ENCODE results near the gene ANO3.

GRCh38 chr11:26583550-26583949 lies 251.6 kb downstream of the ANO3 start:
- TF ChIP-seq, protein P1, sequence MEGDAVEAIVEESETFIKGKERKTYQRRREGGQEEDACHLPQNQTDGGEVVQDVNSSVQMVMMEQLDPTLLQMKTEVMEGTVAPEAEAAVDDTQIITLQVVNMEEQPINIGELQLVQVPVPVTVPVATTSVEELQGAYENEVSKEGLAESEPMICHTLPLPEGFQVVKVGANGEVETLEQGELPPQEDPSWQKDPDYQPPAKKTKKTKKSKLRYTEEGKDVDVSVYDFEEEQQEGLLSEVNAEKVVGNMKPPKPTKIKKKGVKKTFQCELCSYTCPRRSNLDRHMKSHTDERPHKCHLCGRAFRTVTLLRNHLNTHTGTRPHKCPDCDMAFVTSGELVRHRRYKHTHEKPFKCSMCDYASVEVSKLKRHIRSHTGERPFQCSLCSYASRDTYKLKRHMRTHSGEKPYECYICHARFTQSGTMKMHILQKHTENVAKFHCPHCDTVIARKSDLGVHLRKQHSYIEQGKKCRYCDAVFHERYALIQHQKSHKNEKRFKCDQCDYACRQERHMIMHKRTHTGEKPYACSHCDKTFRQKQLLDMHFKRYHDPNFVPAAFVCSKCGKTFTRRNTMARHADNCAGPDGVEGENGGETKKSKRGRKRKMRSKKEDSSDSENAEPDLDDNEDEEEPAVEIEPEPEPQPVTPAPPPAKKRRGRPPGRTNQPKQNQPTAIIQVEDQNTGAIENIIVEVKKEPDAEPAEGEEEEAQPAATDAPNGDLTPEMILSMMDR (IDR thresholded peaks at IDR 0.05; ENCODE audit: extremely low read depth in 1 of 2, insufficient read depth in 1 of 2, low read depth in 1 of 2, low read length in 2 of 2) = no peak
- no peak for TF ChIP-seq EZH2 (IDR thresholded peaks at IDR 0.05; ENCODE audit: borderline replicate concordance, low read depth, low read length, severe bottlenecking)

All from endothelial cell of umbilical vein (primary cell).